Endothelial cell of umbilical vein (primary cell): Measurements from ENCODE around the gene MEPE.

ENCODE experiments used
- FOS ChIP-seq: IDR thresholded peaks from 2 replicates; pipeline ENCODE4 v1.6.1; 2011; ENCODE audit warnings: mild to moderate bottlenecking, low read length, moderate library complexity, borderline replicate concordance; ENCODE audit not compliant: insufficient read depth
- JUN ChIP-seq: IDR thresholded peaks from 2 replicates; pipeline ENCODE4 v1.6.1; 2011; ENCODE audit warnings: borderline replicate concordance, low read depth; ENCODE audit not compliant: insufficient read length, insufficient read depth
- MAX ChIP-seq: IDR thresholded peaks from 2 replicates; pipeline ENCODE4 v1.6.1; 2011; ENCODE audit not compliant: insufficient read depth, insufficient read length
- TF ChIP-seq, protein P1 (sequence below), 2 donors: IDR thresholded peaks; 1 replicate in 1 of 2; 2 replicates in 1 of 2; pipeline ENCODE4 v1.5.1; 2011; ENCODE audit warnings: low read length in 2 of 2, mild to moderate bottlenecking in 2 of 2, moderate library complexity in 2 of 2, control low read depth in 1 of 2, inconsistent platforms in 1 of 2, low read depth in 1 of 2; ENCODE audit not compliant: insufficient read depth in 1 of 2; ENCODE audit errors: extremely low read depth in 1 of 2

GRCh38 chr4:87785731-87786509, 46.8 kb upstream of the MEPE start:
- TF ChIP-seq, protein P1, sequence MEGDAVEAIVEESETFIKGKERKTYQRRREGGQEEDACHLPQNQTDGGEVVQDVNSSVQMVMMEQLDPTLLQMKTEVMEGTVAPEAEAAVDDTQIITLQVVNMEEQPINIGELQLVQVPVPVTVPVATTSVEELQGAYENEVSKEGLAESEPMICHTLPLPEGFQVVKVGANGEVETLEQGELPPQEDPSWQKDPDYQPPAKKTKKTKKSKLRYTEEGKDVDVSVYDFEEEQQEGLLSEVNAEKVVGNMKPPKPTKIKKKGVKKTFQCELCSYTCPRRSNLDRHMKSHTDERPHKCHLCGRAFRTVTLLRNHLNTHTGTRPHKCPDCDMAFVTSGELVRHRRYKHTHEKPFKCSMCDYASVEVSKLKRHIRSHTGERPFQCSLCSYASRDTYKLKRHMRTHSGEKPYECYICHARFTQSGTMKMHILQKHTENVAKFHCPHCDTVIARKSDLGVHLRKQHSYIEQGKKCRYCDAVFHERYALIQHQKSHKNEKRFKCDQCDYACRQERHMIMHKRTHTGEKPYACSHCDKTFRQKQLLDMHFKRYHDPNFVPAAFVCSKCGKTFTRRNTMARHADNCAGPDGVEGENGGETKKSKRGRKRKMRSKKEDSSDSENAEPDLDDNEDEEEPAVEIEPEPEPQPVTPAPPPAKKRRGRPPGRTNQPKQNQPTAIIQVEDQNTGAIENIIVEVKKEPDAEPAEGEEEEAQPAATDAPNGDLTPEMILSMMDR (IDR thresholded peaks at IDR 0.05; ENCODE audit: extremely low read depth in 1 of 2, insufficient read depth in 1 of 2, low read depth in 1 of 2, low read length in 2 of 2), result no peak
- no peak for TF ChIP-seq FOS
- no peak for TF ChIP-seq JUN
- TF ChIP-seq MAX, result no peak
